Endometrium (tissue), 2 donors: ENCODE measurements around the gene TDRD1.
A peak's percentile ranks its signal among the peaks of the same experiment; 100 is the strongest.

Experiments
- FAIRE-seq: peaks from 2 replicates; lab custom pipeline; 2012; peaks lifted over from hg19 to GRCh38; lab: Jason Lieb, UNC
- donor health status: control.
- donor health status: control.

TDRD1 gene

DNA sequence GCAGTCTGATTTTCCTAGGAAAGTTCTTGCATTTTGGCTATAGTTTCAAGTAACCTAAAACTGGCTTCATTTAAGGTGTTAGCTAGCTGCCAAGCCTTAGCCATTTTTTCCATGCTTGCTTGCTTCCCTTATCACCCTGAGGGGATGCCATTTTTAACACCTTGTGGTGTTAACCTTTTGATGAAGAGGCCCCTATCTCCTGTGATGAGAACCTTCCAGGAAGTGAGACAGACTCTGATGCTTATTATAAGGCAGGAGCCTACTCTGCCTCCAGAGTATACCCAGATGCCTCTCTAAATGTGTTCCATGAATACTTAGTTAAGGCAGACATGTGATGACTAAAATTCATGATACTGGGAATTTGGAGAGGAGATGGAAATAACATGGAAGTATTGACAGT is 55.0 kb downstream of the TDRD1 start:
- no peak for FAIRE-seq

GRCh38 chr10:114239117-114239993 is 60.2 kb downstream of the TDRD1 start, which contains the start of gene VWA2:
TSS of gene VWA2 (plus strand) at chr10:114239254. CDS start at chr10:114248714, 9,460 bp downstream.
- FAIRE-seq: no peak

GRCh38 chr10:114239994-114240345 is 60.8 kb downstream of the TDRD1 start:
- FAIRE-seq: no peak

DNA sequence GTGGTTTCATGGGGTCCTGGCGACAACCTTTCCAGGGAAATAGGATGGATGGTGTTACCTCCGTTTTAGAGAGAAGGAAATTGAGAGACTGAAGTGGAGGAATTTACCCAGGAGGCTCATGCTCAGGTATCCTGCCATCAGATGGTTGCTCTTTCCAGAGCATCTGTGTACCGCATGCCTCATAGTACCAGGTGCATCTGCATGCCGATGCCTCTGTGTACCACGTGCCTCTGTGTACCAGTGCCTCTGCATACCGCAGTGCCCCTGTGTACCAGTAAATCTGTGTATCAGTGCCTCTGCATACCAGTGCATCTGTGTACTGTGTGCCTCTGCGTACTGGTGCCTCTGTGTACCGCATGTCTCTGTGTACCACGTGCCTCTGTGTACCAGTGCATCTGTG is 63.1 kb downstream of the TDRD1 start:
- FAIRE-seq: no peak

DNA sequence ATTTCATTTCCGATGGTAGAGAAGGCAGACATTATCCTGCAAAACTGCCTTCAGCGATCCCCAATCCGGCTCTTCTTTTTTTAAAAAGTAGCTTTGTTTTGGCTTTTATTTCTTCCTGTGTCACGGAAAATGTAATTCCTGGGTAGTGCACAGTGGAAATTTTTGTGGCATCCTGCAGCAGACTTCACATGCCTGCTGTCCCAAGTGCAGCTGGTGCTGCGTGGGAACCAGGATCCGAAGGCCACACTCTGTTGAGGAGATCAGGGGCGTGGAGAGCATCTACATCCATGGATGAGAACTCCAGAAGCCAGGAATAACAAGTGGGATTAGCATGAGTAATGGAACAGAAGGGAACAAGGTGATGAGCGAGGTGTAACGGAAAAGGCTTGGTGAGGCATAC is 64.5 kb downstream of the TDRD1 start:
- no peak for FAIRE-seq

DNA sequence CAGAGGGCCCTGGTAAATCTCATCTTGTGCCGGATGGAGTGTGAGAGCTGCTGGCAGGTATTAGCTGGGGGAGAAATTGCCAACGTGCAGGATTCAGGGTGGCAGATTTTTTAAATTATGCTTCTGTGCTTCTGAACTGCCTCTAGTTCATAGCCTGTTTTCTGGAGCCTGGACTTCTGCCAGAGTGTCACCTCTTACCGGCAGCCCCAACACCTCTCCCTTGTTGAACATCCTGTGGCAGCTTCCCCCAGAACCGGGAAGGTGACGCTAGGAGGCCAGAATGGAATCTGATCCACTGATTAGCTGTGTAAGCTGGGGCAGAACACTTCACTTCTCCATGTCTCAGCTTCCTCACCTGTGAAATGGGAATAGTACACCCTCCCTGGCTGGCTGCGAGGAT is 65.0 kb downstream of the TDRD1 start:
- no peak for FAIRE-seq

DNA sequence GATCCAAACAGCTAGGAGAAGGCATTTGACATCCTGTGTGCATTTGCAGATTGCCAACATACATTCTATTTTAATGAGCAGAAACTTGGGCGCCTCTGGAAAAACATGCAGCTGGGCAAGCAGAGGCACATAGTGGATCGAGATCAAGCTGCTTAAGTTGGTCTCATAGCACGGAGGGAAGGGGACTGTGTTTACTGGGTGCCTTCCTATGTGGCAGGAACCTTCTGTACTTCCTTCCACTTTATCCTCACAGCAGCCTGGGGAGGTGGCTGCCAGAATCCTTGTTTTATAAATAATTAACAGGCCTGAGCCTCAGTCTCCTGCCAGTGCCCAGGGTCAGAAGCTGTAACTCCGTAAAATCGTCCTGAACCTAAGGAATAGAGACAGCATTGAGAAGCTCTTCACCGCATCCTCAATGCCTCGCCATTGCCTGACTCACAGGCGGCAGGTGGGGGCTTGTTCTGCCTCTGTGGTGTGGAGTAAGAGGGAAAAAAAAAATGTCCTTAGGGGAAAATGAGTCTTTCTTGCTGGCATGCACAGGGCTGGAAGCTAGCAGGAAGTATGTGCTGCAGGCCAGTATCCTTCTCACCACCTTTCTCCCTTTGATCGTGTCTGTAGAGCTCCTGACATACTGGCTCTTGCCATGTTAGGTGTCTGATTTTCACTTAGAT is 66.1 kb downstream of the TDRD1 start:
- FAIRE-seq: no peak

DNA sequence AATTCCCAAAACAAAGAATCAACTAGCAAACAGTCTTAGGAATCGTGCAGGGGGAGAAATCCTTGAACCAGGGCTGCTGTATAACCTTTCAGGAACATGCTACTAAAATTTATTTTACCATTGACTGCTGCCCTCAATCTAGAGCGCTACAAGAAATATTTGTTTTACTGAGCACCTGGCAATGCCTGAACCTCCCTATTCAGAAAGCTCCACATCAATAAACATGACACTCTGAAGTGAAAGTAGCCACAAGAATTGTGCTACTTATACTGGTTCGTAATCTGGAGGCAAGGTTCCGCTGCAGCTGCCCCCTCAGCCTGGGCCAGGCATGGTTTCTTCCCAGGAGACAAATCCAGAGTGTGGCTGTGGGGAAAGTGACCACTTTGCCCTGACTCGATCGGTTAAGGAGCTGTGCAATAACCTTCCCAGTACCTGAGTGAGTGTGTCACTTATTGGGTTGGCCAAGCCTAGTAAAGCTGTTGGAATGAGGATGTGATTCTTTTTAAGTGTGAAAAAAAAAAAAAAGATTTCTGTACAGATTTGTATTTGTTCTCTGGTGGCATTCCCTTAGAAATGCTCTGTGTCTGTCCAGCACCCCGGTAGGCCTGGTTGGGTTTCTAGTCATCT is 67.6 kb downstream of the TDRD1 start:
- FAIRE-seq: no peak

DNA sequence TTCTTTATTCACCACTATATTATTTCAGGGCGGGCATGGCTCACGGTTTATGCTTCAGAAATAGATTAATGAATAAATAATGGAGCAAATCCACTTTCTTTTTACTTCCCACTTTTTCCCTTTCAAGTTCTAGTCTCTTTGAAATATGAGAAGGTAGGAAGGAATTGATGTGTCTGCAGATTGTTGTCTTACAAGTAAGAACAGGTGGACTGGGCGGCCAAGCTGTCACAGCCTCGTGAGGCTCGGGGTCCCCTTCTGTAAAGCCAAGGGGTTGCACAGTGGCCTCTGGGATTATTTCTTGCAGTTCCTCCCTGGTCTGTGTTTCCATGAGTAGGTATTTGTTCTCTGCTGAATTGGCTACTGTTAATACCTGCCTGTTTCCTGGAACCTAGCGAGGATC is 71.1 kb downstream of the TDRD1 start:
- FAIRE-seq: no peak

- FAIRE-seq: no peak
These were observed 71.6 kb downstream of the TDRD1 start for GRCh38 chr10:114250716-114251115.

- FAIRE-seq: no peak
These were observed 72.9 kb downstream of the TDRD1 start for GRCh38 chr10:114252092-114252491.

- FAIRE-seq: no peak
These were observed 73.7 kb downstream of the TDRD1 start for GRCh38 chr10:114252883-114253282.

GRCh38 chr10:114255227-114255626 is 76.1 kb downstream of the TDRD1 start:
- FAIRE-seq: no peak

DNA sequence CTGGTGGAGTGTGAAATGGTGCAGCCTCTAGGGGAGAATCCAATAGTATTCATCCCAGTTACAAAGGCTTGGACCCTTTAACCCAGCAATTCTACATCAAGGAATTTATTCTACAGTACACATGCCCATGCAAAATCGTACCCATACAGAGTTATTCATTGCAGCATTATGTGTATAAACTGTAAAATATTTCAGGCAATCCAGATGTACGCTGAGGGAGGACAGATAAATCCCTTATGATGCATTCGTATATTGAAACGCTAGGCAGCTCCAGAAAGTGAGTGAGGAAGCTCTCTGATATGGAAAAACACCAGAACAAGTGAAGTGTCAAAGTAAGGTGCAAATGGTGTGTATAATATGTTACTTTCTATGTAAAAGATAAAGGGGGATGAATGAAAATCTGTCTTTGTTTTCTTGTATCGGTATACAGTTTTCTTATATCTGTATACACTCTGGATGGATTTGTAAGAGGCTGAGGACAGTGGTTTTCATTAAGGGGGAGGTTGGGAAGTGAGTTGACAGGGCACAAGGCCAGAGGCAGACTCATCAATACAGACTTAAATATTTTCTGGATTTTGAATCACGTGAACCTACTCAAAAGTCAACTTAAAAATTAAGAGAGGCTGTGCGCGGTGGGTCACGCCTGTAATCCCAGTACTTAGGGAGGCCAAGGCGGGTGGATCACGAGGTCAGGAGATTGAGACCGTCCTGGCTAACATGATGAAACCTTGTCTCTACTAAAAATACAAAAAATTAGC is 77.0 kb downstream of the TDRD1 start:
- FAIRE-seq: no peak

DNA sequence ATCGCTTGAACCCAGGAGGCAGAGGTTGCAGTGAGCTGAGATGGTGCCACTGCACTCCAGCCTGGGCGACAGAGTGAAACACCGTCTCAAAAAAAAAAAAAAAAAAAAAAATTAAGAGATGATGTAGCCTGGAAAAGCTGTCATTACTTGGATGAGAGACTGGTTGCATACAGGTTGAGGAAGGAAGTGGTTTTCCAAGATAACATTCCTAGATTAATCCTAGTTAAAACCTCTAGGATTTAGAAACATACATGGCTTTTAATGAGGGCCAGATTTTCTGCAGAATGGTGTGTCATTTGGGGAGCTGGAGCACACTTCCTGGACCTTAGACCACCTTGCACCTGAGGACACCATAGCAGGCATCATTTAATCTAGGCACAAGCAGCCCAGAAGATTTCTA is 77.7 kb downstream of the TDRD1 start:
- FAIRE-seq: no peak

DNA sequence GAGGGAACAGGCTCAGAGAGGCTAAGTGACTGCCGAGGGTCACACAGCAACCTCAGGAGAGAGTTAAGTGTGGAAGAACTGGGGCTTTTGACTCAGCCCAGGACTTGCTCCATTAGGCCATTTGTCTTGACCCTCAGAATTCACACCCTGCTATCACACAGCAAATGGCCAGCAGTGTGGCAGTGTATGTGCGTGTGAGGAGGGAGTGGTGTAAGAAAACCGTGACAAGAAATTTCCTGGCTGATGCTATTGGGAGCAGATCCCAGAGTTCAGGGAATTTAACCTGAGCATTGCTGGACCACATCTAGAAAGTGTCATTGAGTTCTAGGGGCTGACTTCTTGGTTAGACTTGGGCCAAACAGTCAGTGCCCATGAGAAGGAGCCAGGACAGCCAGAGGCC is 78.3 kb downstream of the TDRD1 start:
- no peak for FAIRE-seq

DNA sequence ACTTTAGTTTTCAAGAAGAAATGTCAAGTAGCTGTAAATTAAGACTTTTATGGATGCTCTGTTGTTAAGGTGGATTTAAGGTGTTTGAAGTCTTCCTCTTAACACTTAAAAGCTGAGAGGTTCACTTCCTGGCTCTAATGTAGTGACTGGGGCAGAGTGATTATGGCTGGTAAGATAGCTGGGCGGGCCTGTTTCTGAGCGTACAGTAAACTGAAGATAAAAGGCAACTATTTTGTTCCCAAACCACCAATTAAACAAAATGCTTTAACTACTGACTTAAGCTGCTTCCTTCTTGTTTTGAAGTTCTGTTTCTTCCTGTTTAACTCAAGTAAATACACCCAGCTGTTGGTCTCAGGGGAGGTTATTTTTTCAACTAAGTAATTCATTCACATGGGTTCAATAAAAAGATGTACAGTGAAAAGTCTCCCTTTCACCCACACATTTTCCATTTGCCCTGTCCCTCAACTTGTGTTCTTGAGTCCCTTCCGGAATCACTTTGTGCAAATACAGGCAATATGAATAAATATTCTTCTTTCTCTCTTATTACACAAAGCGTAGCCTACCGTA is 79.2 kb downstream of the TDRD1 start:
- peak; percentile 92 for FAIRE-seq

GRCh38 chr10:114259824-114260223 is 80.7 kb downstream of the TDRD1 start:
- FAIRE-seq: no peak

DNA sequence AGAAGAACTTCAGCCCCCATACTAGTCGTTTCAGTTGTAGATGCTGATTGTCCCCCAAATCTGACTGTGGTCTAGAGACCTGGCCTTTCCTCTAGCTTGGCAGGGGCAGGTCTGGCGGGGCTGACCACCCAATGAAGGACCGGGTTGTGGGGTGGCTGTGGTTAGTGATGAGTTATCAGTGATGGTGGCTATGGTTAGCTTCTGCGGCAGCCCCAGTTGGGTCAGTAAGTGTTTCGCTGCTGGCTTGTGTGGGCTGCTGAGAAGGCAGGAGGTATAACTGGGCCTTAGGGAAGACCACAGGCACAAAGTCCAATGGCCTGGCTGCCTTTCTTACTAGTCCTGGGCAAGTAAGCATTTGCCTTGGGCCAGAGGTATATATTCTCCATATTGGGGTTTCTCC is 81.2 kb downstream of the TDRD1 start:
- no peak for FAIRE-seq

GRCh38 chr10:114261076-114261475 is 81.9 kb downstream of the TDRD1 start:
- no peak for FAIRE-seq

GRCh38 chr10:114262496-114262895 is 83.3 kb downstream of the TDRD1 start:
- FAIRE-seq: no peak

DNA sequence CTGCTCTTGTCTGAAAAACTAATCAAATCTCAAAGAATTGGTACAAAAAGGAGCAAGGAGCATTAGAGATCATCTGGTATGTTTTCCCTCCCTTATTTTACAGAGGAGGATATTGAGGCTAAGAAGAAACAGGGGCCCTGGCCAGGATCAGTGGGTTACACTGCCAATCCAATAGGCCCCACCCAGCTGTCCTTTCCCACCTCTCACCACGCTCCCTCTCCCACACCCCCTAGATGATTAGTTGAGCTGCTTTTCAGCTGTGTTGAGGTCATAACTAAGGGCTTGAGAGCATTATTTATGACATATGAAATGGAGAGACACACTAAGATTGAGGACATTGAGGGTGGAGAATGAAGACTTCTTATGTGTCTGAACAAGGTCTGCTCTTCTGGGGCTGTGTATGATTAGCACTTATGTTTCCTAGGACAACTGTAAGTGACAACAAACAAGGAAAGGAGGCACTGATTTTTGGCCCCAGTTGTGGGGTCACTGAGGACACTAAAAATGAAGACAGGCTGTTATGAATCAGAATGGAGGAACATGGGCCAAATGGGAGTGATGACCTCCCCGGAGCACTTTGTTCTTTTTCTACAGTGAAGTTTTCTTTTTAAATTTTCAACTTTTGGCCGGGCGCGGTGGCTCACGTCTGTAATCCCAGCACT is 86.4 kb downstream of the TDRD1 start:
- FAIRE-seq: no peak
